Trophoblast cell (in vitro differentiated cells and primary cell): ENCODE data around the gene SLC37A3.

Experiments used
- DNase-seq, 2 donors: peaks; one replicate each; pipeline ENCODE4 v3.0.0-alpha.2; 2016
- H2AFZ ChIP-seq: 2 replicates; pipeline ENCODE4 v1.6.1; 2013; ENCODE audit warnings: low read length, moderate library complexity, mild to moderate bottlenecking; ENCODE audit not compliant: insufficient read depth, poor library complexity
- H2AK5ac ChIP-seq: 2 replicates; pipeline ENCODE4 v1.6.1; 2013; ENCODE audit warnings: mild to moderate bottlenecking, low read length
- H2BK120ac ChIP-seq: 2 replicates; pipeline ENCODE4 v1.6.1; 2013; ENCODE audit warnings: low read length, mild to moderate bottlenecking, moderate library complexity; ENCODE audit not compliant: insufficient read depth, poor library complexity
- H2BK12ac ChIP-seq: 2 replicates; pipeline ENCODE4 v1.6.1; 2013; ENCODE audit warnings: mild to moderate bottlenecking, low read length, moderate library complexity
- H2BK5ac ChIP-seq: 2 replicates; pipeline ENCODE4 v1.6.1; 2013; ENCODE audit warnings: low read length, low read depth, moderate library complexity, mild to moderate bottlenecking; ENCODE audit not compliant: poor library complexity
- H3K14ac ChIP-seq: 2 replicates; pipeline ENCODE4 v1.6.1; 2013; ENCODE audit warnings: mild to moderate bottlenecking, low read length
- H3K18ac ChIP-seq: 2 replicates; pipeline ENCODE4 v1.6.1; 2013; ENCODE audit warnings: mild to moderate bottlenecking, low read length
- H3K23ac ChIP-seq: 2 replicates; pipeline ENCODE4 v1.6.1; 2013; ENCODE audit warnings: low read length
- H3K27ac ChIP-seq: 2 replicates; pipeline ENCODE4 v1.5.1; 2013; ENCODE audit warnings: low read depth, mild to moderate bottlenecking, inconsistent platforms, low read length, moderate library complexity
- H3K27me3 ChIP-seq: 2 replicates; pipeline ENCODE4 v1.6.1; 2013; ENCODE audit warnings: inconsistent platforms, mild to moderate bottlenecking, low read length, moderate library complexity; ENCODE audit not compliant: insufficient read depth
- H3K36me3 ChIP-seq, 2 experiments: 1 replicate in 1 of 2; 2 replicates in 1 of 2; pipeline ENCODE4 v1.6.1; 2013; ENCODE audit warnings: low read length in 2 of 2, mild to moderate bottlenecking in 2 of 2, moderate library complexity in 1 of 2; ENCODE audit not compliant: insufficient read depth in 2 of 2, control insufficient read depth in 1 of 2
- H3K4ac ChIP-seq: 2 replicates; pipeline ENCODE4 v1.6.1; 2013; ENCODE audit warnings: low read depth, mild to moderate bottlenecking, low read length, moderate library complexity
- H3K4me1 ChIP-seq, 2 experiments: 1 replicate in 1 of 2; 2 replicates in 1 of 2; pipeline ENCODE4 v1.6.1; 2013; ENCODE audit warnings: low read length in 2 of 2, mild to moderate bottlenecking in 2 of 2, moderate library complexity in 1 of 2; ENCODE audit not compliant: insufficient read depth in 2 of 2, control insufficient read depth in 1 of 2
- H3K4me2 ChIP-seq: 2 replicates; pipeline ENCODE4 v1.6.1; 2013; ENCODE audit warnings: inconsistent platforms, mild to moderate bottlenecking, low read length, moderate library complexity
- H3K4me3 ChIP-seq: 2 replicates; pipeline ENCODE4 v1.5.1; 2013; ENCODE audit warnings: mild to moderate bottlenecking, low read depth, low read length, inconsistent platforms
- H3K79me1 ChIP-seq: one replicate; pipeline ENCODE4 v1.6.1; 2013; ENCODE audit warnings: low read length
- H3K79me2 ChIP-seq: 2 replicates; pipeline ENCODE4 v1.6.1; 2013; ENCODE audit warnings: low read length, mild to moderate bottlenecking; ENCODE audit not compliant: control insufficient read depth, insufficient read depth, poor library complexity
- H3K9ac ChIP-seq: 2 replicates; pipeline ENCODE4 v1.6.1; 2013; ENCODE audit warnings: mild to moderate bottlenecking, low read length
- H3K9me3 ChIP-seq: 2 replicates; pipeline ENCODE4 v1.6.1; 2013; ENCODE audit warnings: low read depth, mild to moderate bottlenecking, control low read depth, inconsistent platforms, low read length; ENCODE audit not compliant: insufficient read depth
- H4K12ac ChIP-seq: 2 replicates; pipeline ENCODE4 v1.6.1; 2013; ENCODE audit warnings: low read depth, mild to moderate bottlenecking, low read length, moderate library complexity
- H4K8ac ChIP-seq: 2 replicates; pipeline ENCODE4 v1.6.1; 2013; ENCODE audit warnings: low read depth, mild to moderate bottlenecking, low read length, moderate library complexity
- H4K91ac ChIP-seq: one replicate; pipeline ENCODE4 v1.6.1; 2013; ENCODE audit warnings: low read depth, mild to moderate bottlenecking, low read length, moderate library complexity
- whole genome bisulfite sequencing: extraction: QIAGEN DNeasy Blood & Tissue Kit; methylation state at CpG from one replicate; pipeline ENCODE4 v1.1.7; 2013; ENCODE audit warnings: missing lambda C conversion rate; ENCODE audit not compliant: insufficient read length, insufficient coverage; ENCODE audit errors: extremely low coverage; 5-methylcytosine and 5-hydroxymethylcytosine counted together

Gene SLC37A3

DNA sequence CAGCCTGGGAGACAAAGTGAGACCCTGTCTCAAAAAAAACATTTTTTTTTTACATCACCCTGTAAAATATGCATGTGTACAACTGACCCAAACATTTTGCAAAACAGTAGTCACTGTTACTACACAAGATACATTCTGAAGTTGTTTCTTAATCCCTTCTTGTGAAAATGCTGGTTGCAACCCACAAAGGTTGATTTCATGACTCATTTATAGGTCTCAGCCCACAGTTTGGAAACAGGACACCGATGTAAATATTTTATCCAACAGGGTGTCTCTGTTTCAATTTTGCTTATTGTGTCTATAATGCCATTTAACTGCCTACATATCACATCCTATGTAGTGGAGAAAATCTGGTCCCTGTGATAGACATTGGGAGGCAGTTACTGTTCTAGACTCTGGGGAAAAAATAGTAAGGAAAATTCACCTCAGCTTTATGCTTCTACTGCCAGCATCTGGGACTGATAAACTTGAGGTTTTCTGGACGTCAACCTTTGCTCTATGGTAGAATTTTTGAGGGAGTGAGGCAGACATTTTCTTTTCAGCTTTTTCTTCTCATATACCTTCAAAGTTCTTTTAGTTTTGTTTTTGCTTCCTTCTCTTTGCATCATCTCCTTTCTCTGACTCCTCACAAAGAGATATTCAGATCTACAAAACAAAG, 4.0 kb upstream of the SLC37A3 start:
- H2BK120ac ChIP-seq, result no peak overlapping the region
- WGBS, result no CpG with 5 or more reads among the region's 2 CpGs
- no peak overlapping the region for H2BK5ac ChIP-seq
- H3K14ac ChIP-seq, result no peak overlapping the region
- H2AK5ac ChIP-seq, result no peak overlapping the region
- H2AFZ ChIP-seq, result no peak overlapping the region
- H3K79me2 ChIP-seq, result peaks cover 5% of the 10 kb centered on the region
- no peak overlapping the region for H3K4me2 ChIP-seq
- peaks cover 5% of the 10 kb centered on the region for H3K79me1 ChIP-seq
- no peak overlapping the region for H2BK12ac ChIP-seq
- peak in 1 of 2 donors; percentile 29 for DNase-seq
- peaks cover 3 to 5% of the 10 kb centered on the region in 2 experiments for H3K4me1 ChIP-seq
- H3K36me3 ChIP-seq, result no peaks in the 10 kb centered on the region
- H4K8ac ChIP-seq, result no peak overlapping the region
- no peak overlapping the region for H4K91ac ChIP-seq
- no peak overlapping the region for H4K12ac ChIP-seq
- H3K4ac ChIP-seq, result no peak overlapping the region
- no peak overlapping the region for H3K9ac ChIP-seq
- no peaks in the 10 kb centered on the region for H3K27me3 ChIP-seq
- H3K9me3 ChIP-seq, result no peaks in the 10 kb centered on the region
- no peak overlapping the region for H3K4me3 ChIP-seq
- H3K23ac ChIP-seq, result no peak overlapping the region
- H3K18ac ChIP-seq, result no peak overlapping the region
- no peak overlapping the region for H3K27ac ChIP-seq

DNA sequence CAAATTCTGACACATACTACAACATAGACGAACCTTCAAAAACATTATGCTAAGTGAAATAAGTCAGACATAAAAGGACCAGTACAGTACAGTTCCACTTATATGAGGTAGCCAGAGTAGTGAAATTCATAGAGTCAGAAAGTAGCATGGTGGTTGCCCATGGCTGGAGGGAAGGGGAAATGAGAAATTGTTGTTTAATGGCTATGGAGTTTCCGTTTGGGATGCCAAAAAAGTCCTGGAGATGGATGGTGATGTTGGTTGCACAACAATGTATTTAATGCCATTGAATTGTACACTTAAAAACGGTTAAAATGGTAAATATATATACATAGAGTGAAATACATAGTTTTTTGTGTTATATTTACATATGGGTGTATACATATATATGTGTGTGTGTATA, 2.1 kb upstream of the SLC37A3 start:
- Histone ChIP-seq H3K4me3 (no peak overlapping the region), H2BK5ac (no peak overlapping the region), H3K23ac (no peak overlapping the region), H3K9ac (no peak overlapping the region), H3K4ac (no peak overlapping the region), H2AK5ac (no peak overlapping the region), H3K27ac (no peak overlapping the region), H4K91ac (no peak overlapping the region), H3K14ac (no peak overlapping the region), H2AFZ (no peak overlapping the region), H2BK120ac (no peak overlapping the region), H3K18ac (no peak overlapping the region), H3K4me1 (peaks cover 6 to 9% of the 10 kb centered on the region in 2 experiments), H3K9me3 (no peaks in the 10 kb centered on the region), H3K36me3 (no peaks in the 10 kb centered on the region), H4K8ac (no peak overlapping the region), H3K79me2 (peaks cover 8% of the 10 kb centered on the region), H3K27me3 (no peaks in the 10 kb centered on the region), H3K79me1 (peaks cover 5% of the 10 kb centered on the region), H4K12ac (no peak overlapping the region), H2BK12ac (no peak overlapping the region), H3K4me2 (no peak overlapping the region)
- no peak for DNase-seq
- no CpG with 5 or more reads among the region's 3 CpGs for WGBS

DNA sequence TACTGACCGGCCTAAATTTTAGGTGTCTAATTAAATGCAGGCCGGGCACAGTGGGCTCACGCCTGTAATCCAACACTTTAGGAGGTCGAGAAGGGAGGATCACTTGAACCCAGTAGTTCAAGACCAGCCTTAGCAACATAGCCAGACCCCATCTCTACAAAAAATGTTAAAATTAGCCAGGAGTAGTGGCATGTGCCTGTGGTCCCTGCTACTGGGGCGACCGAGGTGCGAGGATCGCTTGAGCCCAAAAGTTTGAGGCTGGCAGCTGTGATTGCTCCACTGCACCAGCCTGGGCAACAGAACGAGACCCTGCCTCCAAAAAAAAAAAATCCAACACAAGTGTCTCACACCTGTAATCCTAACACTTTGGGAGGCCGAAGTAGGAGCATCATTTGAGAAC, 491 bp upstream of the SLC37A3 start:
- no peak overlapping the region for H2BK12ac ChIP-seq
- H3K4me1 ChIP-seq, result peaks cover 4 to 7% of the 10 kb centered on the region in 2 experiments
- no peak for DNase-seq
- H3K4me2 ChIP-seq, result peak overlapping the region; percentile 44
- no peaks in the 10 kb centered on the region for H3K9me3 ChIP-seq
- no CpG with 5 or more reads among the region's 10 CpGs for WGBS
- no peak overlapping the region for H4K8ac ChIP-seq
- H3K23ac ChIP-seq, result no peak overlapping the region
- no peak overlapping the region for H3K18ac ChIP-seq
- H3K4ac ChIP-seq, result no peak overlapping the region
- H3K27me3 ChIP-seq, result no peaks in the 10 kb centered on the region
- no peak overlapping the region for H4K12ac ChIP-seq
- no peak overlapping the region for H3K14ac ChIP-seq
- H3K27ac ChIP-seq, result no peak overlapping the region
- peaks cover 6% of the 10 kb centered on the region for H3K79me2 ChIP-seq
- no peaks in the 10 kb centered on the region for H3K36me3 ChIP-seq
- H2AK5ac ChIP-seq, result no peak overlapping the region
- H2BK120ac ChIP-seq, result no peak overlapping the region
- H3K79me1 ChIP-seq, result peaks cover 5% of the 10 kb centered on the region
- no peak overlapping the region for H2AFZ ChIP-seq
- H3K4me3 ChIP-seq, result no peak overlapping the region
- H4K91ac ChIP-seq, result no peak overlapping the region
- no peak overlapping the region for H2BK5ac ChIP-seq
- no peak overlapping the region for H3K9ac ChIP-seq

DNA sequence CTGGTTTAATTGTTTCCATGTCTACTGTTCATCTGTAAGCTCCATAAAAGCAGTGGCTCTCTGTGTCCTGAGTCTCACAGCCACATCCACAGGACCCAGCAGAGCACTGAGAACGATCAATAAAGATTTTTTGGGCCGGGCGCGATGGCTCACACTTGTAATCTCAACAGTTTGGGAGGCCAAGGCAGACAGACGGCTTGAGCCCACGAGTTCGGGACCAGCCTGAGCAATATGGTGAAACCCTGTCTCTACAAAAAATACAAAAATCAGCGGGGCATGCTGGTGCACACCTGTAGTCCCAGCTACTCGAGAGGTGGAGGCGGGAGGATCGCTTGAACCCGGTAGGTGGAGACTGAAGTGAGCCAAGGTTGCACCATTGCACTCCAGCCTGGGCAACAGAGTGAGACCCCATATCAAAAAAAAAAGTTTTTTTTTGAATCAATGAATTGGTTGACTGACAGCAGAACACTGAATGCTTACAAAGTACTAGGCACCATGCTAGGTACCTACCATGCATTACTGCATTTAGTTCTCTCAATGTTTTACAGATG, 4.5 kb downstream of the SLC37A3 start:
- Histone ChIP-seq H2BK12ac (no peak overlapping the region), H4K91ac (no peak overlapping the region), H3K4ac (peak overlapping the region; percentile 74), H3K79me2 (peaks cover 11% of the 10 kb centered on the region), H3K27me3 (no peaks in the 10 kb centered on the region), H3K23ac (no peak overlapping the region), H3K9ac (no peak overlapping the region), H3K18ac (no peak overlapping the region), H3K4me2 (no peak overlapping the region), H4K8ac (no peak overlapping the region), H2BK120ac (no peak overlapping the region), H3K79me1 (peaks cover 5% of the 10 kb centered on the region), H3K4me3 (no peak overlapping the region), H2AK5ac (no peak overlapping the region), H3K36me3 (peaks cover 0 to 4% of the 10 kb centered on the region in 2 experiments), H2AFZ (no peak overlapping the region), H3K14ac (no peak overlapping the region), H2BK5ac (no peak overlapping the region), H4K12ac (no peak overlapping the region), H3K9me3 (no peaks in the 10 kb centered on the region), H3K27ac (no peak overlapping the region), H3K4me1 (peaks cover 10 to 21% of the 10 kb centered on the region in 2 experiments)
- no CpG with 5 or more reads among the region's 12 CpGs for WGBS
- no peak for DNase-seq
